Measurements from ENCODE around the gene IRAK2.

Gene IRAK2

DNA sequence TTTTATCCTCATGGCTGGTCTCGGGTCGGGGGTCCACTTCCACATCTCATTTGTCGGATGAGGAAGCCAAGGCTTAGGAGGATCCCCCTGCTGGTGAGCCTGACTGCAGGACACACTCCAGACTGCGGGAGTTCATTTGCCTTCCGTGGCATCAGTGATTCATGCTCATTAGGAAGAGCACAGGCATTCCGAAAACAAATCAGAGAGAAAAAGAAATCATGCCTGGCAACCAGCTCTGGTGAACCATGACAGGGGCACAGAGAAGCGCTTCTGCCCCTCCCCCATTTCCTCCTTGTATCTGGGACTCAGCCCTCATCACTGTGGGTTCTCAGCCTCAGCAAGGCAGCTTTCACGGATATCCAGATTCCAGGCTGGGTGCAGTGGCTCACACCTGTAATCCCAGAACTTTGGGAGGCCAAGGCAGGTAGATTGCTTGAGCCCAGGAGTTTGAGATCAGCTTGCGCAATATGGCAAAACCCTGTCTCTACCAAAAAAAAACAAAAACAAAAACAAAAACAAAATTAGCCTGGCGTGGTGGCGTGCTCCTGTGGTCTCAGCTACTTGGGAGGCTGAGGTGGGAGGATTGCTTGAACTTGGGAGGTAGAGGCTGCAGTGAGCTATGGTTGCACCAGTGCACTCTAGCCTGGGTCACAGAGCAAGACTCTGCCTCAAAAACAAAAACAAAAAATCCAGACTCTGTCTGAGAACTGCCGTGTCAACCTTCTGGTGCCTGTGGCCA lies 28.4 kb downstream of the IRAK2 start:
- no peaks in the 10 kb centered on the region for H3K9me3 Mint-ChIP-seq
- peak overlapping the region; percentile 97 for H3K27ac Mint-ChIP-seq
- H3K36me3 Mint-ChIP-seq (ENCODE audit: low read depth): peaks cover 27% of the 10 kb centered on the region
- peaks cover 73% of the 10 kb centered on the region for H3K4me1 Mint-ChIP-seq (ENCODE audit: low read depth)
- H3K4me3 Mint-ChIP-seq: peak overlapping the region; percentile 78
- no peaks in the 10 kb centered on the region for H3K27me3 Mint-ChIP-seq (ENCODE audit: low read depth)

DNA sequence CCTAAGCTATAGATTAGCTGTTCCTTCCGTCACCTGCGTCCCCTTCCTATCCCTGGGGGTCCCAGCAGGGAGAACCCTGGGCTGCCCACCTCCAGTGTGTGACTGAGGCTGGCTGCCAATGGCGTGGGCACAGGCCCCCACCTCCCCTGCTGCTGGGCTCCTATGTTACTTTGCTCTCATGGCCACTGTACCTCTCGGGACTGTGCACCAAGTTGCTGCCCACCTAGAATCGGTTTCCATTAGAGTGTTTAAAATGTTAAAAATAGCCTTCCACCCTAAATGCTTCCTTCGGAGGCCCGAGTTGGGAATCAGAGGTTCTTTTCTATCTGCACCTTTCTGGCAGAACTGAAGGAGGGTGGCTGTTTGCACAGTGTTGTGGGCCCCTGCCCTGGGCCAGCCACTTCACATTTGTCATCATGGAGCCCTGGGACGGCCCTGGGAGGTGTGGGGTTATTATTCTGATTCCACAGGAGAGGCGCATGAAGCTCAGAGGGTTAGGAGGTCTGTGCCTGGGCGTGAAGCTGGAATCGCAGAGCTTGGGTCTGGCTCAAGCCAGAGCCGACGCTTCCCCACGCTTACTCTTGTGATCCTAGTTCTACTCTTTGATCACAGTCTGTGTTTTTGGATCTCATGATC lies 29.1 kb downstream of the IRAK2 start:
- Mint-ChIP-seq H3K27ac (peak overlapping the region; percentile 97), H3K4me1 (ENCODE audit: low read depth) (peaks cover 78% of the 10 kb centered on the region), H3K36me3 (ENCODE audit: low read depth) (peaks cover 26% of the 10 kb centered on the region), H3K4me3 (peak overlapping the region; percentile 78), H3K9me3 (no peaks in the 10 kb centered on the region), H3K27me3 (ENCODE audit: low read depth) (no peaks in the 10 kb centered on the region)

DNA sequence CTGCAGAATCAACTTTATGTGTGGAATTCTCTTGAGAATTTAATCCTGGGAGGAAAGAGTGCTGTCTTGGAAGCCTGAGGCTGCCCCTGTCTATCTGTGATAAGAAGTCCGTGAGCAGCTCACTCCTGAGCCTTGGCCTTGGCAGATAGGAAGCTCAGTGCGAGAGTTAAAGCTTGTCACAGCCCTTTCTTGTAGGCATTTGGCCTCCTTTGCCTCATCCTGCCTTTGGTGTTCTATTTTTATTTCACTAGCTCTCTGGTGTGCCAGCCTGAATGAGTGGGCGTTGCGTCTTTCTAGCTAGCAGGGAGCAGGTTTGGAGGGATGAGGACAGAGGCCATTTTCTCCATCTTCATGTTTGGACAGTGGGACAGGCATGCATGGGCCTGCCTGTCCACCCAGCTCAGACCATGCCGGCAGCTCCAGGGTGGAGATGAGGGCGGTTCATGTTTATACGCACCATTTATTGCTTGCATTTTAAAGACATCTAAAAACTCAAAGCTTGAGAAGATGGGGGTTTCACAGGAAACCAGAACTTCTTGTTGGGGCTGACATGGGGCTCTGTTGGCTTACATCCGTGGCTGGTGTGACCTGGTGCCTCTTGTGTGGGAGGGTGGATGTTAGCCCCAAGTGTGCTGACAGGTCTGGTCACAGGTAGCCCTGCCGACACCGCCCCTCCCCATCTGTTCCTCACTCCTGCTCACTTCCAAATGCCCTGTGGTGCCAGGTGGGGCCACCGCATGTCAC lies 29.8 kb downstream of the IRAK2 start:
- no peaks in the 10 kb centered on the region for H3K27me3 Mint-ChIP-seq (ENCODE audit: low read depth)
- peak overlapping the region; percentile 97 for H3K27ac Mint-ChIP-seq
- peaks cover 22% of the 10 kb centered on the region for H3K36me3 Mint-ChIP-seq (ENCODE audit: low read depth)
- no peaks in the 10 kb centered on the region for H3K9me3 Mint-ChIP-seq
- peaks cover 78% of the 10 kb centered on the region for H3K4me1 Mint-ChIP-seq (ENCODE audit: low read depth)
- peak overlapping the region; percentile 78 for H3K4me3 Mint-ChIP-seq

DNA sequence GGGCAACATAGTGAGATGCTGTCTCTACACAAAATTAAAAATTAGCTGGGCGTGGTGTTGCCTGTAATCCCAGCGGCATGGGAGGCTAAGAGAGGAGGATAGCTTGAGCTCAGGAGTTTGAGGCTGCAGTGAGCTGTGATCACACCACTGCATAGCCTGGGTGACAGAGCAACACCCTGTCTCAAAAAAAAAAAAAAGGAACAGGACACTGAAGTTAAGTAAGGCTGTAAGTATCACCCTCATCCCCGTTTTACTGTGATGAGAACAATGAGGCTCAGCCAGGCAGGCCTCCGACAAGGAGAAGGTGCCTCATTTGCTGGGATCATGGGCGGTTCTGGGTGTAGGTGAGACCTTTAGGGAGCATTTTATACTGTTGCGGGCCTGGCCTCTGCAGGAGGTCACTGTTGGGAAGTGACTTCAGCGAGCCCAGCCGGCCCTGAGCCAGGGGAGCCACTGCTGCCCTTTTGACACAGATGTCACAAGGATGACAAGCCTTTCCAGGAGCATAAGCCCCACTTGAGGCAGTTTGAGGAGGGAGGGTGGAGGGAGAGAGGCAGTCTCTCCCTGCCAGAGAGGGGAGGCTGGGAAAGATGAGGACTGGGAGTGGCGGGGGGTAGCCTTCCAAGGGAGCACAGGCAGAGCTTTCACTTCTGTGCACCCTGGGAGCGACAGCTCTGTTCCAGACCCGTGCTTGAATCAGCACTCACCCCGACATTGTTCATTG lies 30.8 kb downstream of the IRAK2 start:
- peak overlapping the region; percentile 97 for H3K27ac Mint-ChIP-seq

DNA sequence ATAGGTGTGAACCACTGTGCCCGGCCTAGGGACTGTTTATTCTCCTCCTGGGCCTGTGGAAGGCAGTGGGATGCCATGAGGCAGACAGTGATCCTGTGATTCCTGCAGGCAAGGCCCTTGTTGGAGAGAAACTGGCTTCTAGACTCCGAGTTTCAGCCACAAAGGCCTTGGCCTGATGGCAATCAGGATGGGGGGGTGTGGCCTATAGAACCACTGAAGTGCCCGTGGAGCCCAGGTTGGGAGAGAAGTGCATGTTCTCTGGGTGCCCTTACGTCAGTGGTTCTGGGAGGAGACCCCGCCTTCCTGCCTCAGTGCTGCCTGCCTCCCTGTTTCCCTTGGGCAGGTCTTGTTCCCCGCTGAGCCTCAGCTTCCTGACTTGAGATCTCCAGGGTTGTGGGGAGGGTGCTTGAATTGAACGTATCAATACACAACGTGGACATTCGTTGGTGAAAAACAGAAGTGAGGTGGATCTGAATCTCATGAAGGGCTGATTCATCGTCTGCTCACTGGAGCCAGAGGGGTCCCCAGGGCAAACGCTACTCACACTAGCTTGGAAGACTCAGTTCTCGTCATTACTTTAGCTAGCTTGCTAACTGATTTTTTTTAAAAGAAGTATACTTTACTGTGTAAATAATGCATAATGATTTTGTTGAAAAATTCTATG lies 31.8 kb downstream of the IRAK2 start:
- Mint-ChIP-seq H3K36me3 (ENCODE audit: low read depth) (peaks cover 21% of the 10 kb centered on the region), H3K27ac (peak overlapping the region; percentile 97), H3K9me3 (no peaks in the 10 kb centered on the region), H3K27me3 (ENCODE audit: low read depth) (no peaks in the 10 kb centered on the region), H3K4me1 (ENCODE audit: low read depth) (peaks cover 71% of the 10 kb centered on the region), H3K4me3 (peak overlapping the region; percentile 23)

More for the DNA sequence above, 30.8 kb downstream of the IRAK2 start:
- Mint-ChIP-seq H3K27me3 (ENCODE audit: low read depth) (no peaks in the 10 kb centered on the region), H3K4me3 (peak overlapping the region; percentile 78), H3K4me1 (ENCODE audit: low read depth) (peaks cover 73% of the 10 kb centered on the region), H3K9me3 (no peaks in the 10 kb centered on the region), H3K36me3 (ENCODE audit: low read depth) (peaks cover 20% of the 10 kb centered on the region)

DNA sequence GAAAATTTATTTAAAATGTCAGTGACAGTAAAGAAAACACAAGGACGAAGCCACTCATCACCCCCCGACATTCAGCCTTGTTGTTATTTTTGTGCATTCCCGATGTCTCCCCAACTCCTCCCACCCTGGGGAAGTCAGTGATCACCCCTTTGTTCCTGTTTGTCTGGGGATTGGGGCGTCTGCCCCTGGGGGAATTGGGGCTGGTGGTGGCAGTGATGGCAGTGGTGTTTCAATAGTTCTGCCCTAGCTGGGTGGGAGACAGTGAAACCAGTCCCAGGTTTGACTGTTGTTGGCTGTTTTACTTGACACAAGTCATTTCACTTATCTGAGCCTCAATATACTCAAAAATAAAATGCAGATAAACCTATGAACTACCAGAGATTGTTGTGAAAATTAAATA lies 33.5 kb downstream of the IRAK2 start:
- Mint-ChIP-seq H3K9me3 (peaks cover under 1% of the 10 kb centered on the region), H3K36me3 (ENCODE audit: low read depth) (peaks cover 27% of the 10 kb centered on the region), H3K4me1 (ENCODE audit: low read depth) (peaks cover 64% of the 10 kb centered on the region), H3K27ac (peak overlapping the region; percentile 97), H3K27me3 (ENCODE audit: low read depth) (no peaks in the 10 kb centered on the region), H3K4me3 (no peak overlapping the region)

DNA sequence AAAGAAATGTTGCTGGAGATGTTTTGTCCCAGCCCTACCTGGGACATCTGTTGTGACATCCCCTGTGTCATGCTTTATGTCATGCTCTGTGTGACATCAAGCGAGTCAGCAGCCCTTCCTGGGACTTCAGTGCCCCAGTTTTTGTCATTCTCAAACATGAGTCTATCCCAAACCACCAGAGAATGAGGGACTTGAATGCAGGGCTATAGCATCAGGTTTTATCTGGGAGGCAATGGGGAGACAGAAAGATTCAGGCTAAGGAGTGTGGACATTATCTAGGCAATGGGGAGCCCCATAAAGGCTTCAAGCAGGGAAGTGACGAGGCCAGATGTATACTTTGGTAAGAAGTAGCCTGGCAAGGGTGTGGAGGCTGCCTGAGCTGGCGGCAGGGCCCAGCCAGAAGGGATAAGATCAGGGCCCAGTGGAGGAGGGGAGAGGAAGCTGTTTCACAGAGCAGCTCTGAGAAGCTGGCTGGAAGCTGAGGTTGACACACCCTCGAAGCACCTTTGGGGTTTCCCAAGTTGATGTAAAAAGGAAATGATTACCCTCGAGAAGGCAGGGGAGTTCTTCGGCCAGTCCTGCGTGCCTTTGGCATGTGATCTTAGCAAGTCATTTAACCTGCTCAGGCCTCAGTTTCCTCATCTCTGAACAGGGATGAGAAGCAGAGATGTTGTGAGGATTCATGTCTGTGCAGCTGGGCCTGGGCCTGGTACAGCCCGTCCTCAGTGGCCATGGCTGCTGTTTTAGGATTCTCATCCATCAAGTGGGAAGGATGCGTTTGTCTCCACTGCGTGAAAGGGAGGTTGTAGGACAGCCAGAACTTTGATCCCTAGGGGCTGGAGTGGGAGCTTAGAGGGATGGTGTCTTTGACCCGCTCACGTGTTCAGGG lies 34.3 kb downstream of the IRAK2 start:
- Mint-ChIP-seq H3K9me3 (peaks cover 3% of the 10 kb centered on the region), H3K4me1 (ENCODE audit: low read depth) (peaks cover 60% of the 10 kb centered on the region), H3K27me3 (ENCODE audit: low read depth) (no peaks in the 10 kb centered on the region), H3K4me3 (peak overlapping the region; percentile 47), H3K36me3 (ENCODE audit: low read depth) (peaks cover 30% of the 10 kb centered on the region), H3K27ac (peak overlapping the region; percentile 97)

DNA sequence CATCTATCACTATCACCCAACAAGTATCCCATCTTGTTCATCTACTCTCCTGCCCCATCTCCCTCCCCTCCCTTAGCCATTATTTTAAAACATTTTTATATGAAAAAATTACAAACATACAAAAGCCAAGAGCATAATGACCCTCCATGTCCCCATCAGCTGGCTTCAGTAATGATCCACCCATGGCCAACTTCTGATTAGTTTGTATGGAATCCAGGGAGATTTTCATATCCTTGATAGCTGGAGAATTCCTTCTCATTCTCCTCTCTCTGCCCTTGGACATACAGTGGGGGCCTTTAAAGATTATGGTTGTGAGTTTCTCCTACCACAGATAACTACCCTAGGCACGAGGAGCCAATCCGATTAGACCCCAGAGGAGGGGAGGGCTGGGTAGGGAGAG lies 40.2 kb downstream of the IRAK2 start:
- peaks cover 35% of the 10 kb centered on the region for H3K36me3 Mint-ChIP-seq (ENCODE audit: low read depth)
- peaks cover 3% of the 10 kb centered on the region for H3K9me3 Mint-ChIP-seq
- H3K4me1 Mint-ChIP-seq (ENCODE audit: low read depth): peaks cover 35% of the 10 kb centered on the region
- H3K27me3 Mint-ChIP-seq (ENCODE audit: low read depth): no peaks in the 10 kb centered on the region
- H3K4me3 Mint-ChIP-seq: no peak overlapping the region
- peak overlapping the region; percentile 26 for H3K27ac Mint-ChIP-seq

DNA sequence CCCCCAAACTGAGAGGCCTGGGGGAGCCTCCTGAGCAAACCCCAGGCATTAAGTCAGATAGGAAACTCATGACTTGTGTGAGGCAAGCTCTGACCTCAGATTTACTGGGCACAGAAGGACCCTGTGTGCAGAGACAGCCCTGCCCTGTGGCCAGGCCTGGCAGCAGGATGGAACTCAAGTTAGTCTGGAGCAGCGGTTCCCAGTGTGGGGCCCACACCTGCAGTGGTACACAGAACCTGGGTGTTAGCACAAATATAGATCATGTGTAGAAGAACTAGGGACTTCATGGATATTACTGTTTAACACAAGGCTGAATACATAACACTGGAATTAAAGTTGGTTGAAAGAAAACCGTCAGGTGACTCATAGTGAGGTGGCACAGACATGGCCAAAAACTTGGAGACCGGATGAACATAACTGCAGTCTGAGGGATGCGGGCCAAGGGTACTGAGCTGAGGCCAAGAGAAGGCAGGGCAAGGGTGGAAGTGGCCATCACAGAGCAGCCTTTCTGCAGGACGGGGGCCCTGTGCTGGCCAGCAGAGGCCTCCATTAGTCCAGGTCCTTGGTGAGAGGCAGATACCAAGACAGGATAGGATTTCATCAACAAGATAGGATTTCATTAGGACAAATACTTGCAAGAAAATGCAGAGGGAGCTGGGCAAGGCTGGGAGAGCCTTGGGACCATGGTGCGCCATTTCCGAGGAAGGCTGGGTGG lies 40.9 kb downstream of the IRAK2 start:
- Mint-ChIP-seq H3K9me3 (peaks cover 3% of the 10 kb centered on the region), H3K4me3 (no peak overlapping the region), H3K36me3 (ENCODE audit: low read depth) (peaks cover 35% of the 10 kb centered on the region), H3K27ac (peak overlapping the region; percentile 41), H3K4me1 (ENCODE audit: low read depth) (peaks cover 34% of the 10 kb centered on the region), H3K27me3 (ENCODE audit: low read depth) (no peaks in the 10 kb centered on the region)

DNA sequence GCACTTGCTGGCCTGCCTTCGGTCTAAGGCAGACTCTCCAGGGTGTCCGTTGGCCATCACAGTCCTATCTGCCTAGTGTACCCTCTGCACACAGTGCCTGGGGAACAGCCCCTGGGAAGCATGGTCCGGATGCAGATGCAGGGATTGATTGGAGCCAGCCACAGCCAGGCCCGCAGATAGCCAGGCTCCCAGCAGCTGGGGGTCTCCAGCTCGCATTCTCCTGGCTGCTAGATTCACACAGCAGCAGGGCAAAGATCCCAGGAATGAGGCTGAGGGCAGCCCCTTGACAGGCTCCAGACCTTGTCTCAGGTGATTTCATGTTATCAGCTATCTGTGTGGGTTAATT lies 41.4 kb downstream of the IRAK2 start:
- no peak overlapping the region for H3K27ac Mint-ChIP-seq
- H3K36me3 Mint-ChIP-seq (ENCODE audit: low read depth): peaks cover 33% of the 10 kb centered on the region
- H3K27me3 Mint-ChIP-seq (ENCODE audit: low read depth): no peaks in the 10 kb centered on the region
- peaks cover 3% of the 10 kb centered on the region for H3K9me3 Mint-ChIP-seq
- peaks cover 32% of the 10 kb centered on the region for H3K4me1 Mint-ChIP-seq (ENCODE audit: low read depth)
- H3K4me3 Mint-ChIP-seq: no peak overlapping the region

DNA sequence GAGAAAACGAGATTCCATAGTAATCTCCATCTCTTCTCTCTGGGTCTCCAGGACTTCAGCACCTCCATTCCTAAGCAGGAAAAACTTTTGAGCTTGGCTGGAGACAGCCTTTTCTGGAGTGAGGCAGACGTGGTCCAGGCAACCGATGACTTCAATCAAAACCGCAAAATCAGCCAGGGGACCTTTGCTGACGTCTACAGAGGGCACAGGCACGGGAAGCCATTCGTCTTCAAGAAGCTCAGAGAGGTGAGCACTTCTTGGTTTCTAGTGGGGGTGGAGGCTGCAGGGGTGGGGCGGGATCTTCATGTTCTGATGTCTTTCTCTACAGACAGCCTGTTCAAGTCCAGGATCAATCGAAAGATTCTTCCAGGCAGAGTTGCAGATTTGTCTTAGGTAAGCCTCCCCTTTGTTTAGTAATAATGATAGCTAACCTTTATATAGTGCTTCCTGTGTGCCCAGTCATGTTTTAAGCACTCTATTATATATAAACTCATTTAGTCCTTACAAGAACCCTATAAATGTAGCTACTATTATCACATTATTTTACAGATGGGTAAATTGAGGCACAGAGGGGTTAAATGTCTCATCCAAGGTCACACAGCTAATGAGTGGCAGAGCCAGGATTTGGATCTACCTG lies 48.6 kb downstream of the IRAK2 start:
- Mint-ChIP-seq H3K36me3 (ENCODE audit: low read depth) (peaks cover 45% of the 10 kb centered on the region), H3K4me3 (no peak overlapping the region), H3K9me3 (peaks cover 7% of the 10 kb centered on the region), H3K27ac (peak overlapping the region; percentile 41), H3K27me3 (ENCODE audit: low read depth) (no peaks in the 10 kb centered on the region), H3K4me1 (ENCODE audit: low read depth) (peaks cover 9% of the 10 kb centered on the region)

DNA sequence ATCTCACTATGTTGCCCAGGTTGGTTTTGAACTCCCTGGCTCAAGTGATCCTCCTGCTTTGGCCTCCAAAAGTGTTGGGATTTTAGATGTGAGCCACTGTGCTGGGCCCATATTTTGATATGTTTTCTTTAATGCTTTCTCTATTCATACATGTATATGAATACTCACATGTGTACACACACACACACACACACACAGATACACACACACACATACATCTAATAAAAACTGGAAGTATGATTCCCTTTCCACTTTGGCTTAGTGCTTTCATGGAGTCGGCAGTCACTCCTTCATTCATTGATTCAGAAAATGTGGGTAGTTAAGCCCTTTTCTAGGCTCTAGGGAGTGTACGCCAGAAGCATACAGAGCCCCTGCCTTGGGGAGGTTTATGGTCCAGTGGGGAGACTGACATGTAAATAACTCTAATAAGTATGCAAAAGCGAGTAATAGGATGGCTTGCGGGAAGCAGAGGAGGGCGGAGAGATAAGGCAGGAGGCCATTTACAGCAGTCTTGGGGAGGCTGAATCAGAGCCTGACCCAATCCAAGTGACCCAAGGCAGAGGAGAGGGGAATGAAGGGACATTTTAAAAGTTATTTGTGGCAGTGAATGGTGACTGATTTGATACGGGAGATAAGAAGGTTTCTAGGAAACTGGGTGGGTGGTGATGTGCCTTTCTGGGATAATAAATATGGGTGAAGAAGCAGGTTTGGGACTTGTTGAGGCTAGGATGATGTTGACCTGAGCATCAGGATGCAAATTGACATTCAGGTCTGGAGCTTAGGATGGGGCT lies 51.1 kb downstream of the IRAK2 start:
- H3K4me3 Mint-ChIP-seq: no peak overlapping the region
- H3K4me1 Mint-ChIP-seq (ENCODE audit: low read depth): peaks cover 19% of the 10 kb centered on the region
- H3K27ac Mint-ChIP-seq: no peak overlapping the region
- H3K36me3 Mint-ChIP-seq (ENCODE audit: low read depth): peaks cover 50% of the 10 kb centered on the region
- H3K9me3 Mint-ChIP-seq: peaks cover 7% of the 10 kb centered on the region
- H3K27me3 Mint-ChIP-seq (ENCODE audit: low read depth): no peaks in the 10 kb centered on the region

Measured in T-helper 1 cell treated with Interleukin-12 subunit alpha and Interleukin-12 subunit beta and Interleukin-4 antibody, amounts not matched to agents 30 μg/mL and 1 μg/mL, for 36 hours (primary cell).